H1 (cell line): ENCODE measurements around the gene RGS11.

Experiments
- CBX8 ChIP-seq: fragments of 300-800, 300-1000 bp; sonication (generic); IDR thresholded peaks from 2 replicates; pipeline ENCODE4 v1.7.1; 2016; ENCODE audit warnings: low read depth, low read length, borderline replicate concordance
- EGR1 ChIP-seq: IDR thresholded peaks from 2 replicates; pipeline ENCODE4 v1.6.1; 2011; ENCODE audit warnings: low read depth, low read length, borderline replicate concordance
- EP300 ChIP-seq, 2 experiments: IDR thresholded peaks; 1 replicate in 1 of 2; 2 replicates in 1 of 2; pipeline ENCODE4 v1.6.1; 2011 to 2012; ENCODE audit warnings: low read depth in 2 of 2, low read length in 2 of 2, mild to moderate bottlenecking in 2 of 2, borderline replicate concordance in 1 of 2, inconsistent platforms in 1 of 2, moderate library complexity in 1 of 2
- FOSL1 ChIP-seq: IDR thresholded peaks from 2 replicates; pipeline ENCODE4 v1.6.1; 2011; ENCODE audit warnings: mild to moderate bottlenecking, low read depth, low read length, moderate library complexity; ENCODE audit not compliant: insufficient read depth
- GABPA ChIP-seq: IDR thresholded peaks from 2 replicates; pipeline ENCODE4 v1.6.1; 2011; ENCODE audit warnings: mild to moderate bottlenecking, low read length, moderate library complexity, borderline replicate concordance; ENCODE audit not compliant: insufficient read depth
- MAX ChIP-seq: IDR thresholded peaks from 2 replicates; pipeline ENCODE4 v1.6.1; 2012; ENCODE audit warnings: inconsistent platforms
- POLR2A ChIP-seq, 2 experiments: IDR thresholded peaks; 1 replicate in 1 of 2; 2 replicates in 1 of 2; pipeline ENCODE4 v1.6.1; 2011; ENCODE audit warnings: low read depth in 2 of 2, low read length in 2 of 2, mild to moderate bottlenecking in 2 of 2; ENCODE audit errors: control extremely low read depth in 1 of 2
- POLR2AphosphoS5 ChIP-seq: IDR thresholded peaks from 2 replicates; pipeline ENCODE4 v1.6.1; 2011; ENCODE audit warnings: low read depth, low read length
- RAD21 ChIP-seq, 2 experiments: IDR thresholded peaks in 1 of 2; conservative IDR thresholded peaks in 1 of 2; 2 replicates each; pipeline ENCODE4 v1.6.1; 2011; ENCODE audit warnings: low read depth in 2 of 2, low read length in 2 of 2, improper control_type of control experiment in 1 of 2, inconsistent platforms in 1 of 2, mild to moderate bottlenecking in 1 of 2, moderate library complexity in 1 of 2
- TF ChIP-seq, protein P1 (sequence below), 3 experiments: IDR thresholded peaks; 1 replicate in 2 of 3; 2 replicates in 1 of 3; pipeline versions ENCODE4 v1.5.1 to v1.6.1; 2011; ENCODE audit warnings: low read length in 3 of 3, mild to moderate bottlenecking in 3 of 3, inconsistent platforms in 2 of 3, low read depth in 1 of 3, moderate library complexity in 1 of 3; ENCODE audit not compliant: insufficient read depth in 1 of 3; ENCODE audit errors: control extremely low read depth in 1 of 3

DNA sequence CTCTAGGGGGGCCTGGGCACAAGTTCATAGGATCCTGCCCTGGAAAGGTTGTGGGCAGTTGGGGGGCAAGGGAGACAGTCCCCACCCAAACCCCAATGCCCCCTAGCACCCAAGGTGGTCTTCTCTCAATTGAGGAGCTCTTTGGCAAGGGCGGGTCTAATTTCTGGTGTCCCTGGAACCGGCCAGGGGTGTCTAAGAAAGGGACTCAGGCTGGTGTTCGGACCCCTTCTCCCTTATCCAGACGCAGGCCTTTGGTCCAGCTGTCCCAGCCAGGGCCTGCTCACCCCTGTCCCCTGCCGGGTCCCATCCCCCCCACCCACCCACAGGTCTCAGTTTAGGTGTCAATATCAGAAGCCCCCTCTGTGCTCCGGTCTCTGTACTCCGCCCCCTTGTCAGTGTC, 3.8 kb upstream of the RGS11 start:
- TF ChIP-seq GABPA (no peak), RAD21 (IDR thresholded peaks at IDR 0.05 in 1 of 2, conservative IDR thresholded peaks at IDR 0.05 in 1 of 2; ENCODE audit: low read depth in 2 of 2, low read length in 2 of 2) (no peak), POLR2A (IDR thresholded peaks at IDR 0.05; ENCODE audit: control extremely low read depth in 1 of 2, low read depth in 2 of 2, low read length in 2 of 2) (no peak), POLR2AphosphoS5 (no peak), MAX (no peak), CBX8 (no peak), FOSL1 (no peak), EP300 (IDR thresholded peaks at IDR 0.05; ENCODE audit: borderline replicate concordance in 1 of 2, low read depth in 2 of 2, low read length in 2 of 2) (no peak), EGR1 (no peak)
- TF ChIP-seq, protein P1, sequence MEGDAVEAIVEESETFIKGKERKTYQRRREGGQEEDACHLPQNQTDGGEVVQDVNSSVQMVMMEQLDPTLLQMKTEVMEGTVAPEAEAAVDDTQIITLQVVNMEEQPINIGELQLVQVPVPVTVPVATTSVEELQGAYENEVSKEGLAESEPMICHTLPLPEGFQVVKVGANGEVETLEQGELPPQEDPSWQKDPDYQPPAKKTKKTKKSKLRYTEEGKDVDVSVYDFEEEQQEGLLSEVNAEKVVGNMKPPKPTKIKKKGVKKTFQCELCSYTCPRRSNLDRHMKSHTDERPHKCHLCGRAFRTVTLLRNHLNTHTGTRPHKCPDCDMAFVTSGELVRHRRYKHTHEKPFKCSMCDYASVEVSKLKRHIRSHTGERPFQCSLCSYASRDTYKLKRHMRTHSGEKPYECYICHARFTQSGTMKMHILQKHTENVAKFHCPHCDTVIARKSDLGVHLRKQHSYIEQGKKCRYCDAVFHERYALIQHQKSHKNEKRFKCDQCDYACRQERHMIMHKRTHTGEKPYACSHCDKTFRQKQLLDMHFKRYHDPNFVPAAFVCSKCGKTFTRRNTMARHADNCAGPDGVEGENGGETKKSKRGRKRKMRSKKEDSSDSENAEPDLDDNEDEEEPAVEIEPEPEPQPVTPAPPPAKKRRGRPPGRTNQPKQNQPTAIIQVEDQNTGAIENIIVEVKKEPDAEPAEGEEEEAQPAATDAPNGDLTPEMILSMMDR (IDR thresholded peaks at IDR 0.05; ENCODE audit: control extremely low read depth in 1 of 3, insufficient read depth in 1 of 3, low read depth in 1 of 3, low read length in 3 of 3), result no peak
